Stimulated activated CD8-positive, alpha-beta memory T cell treated with anti-CD3 and anti-CD28 coated beads, Interleukin-15, amount 100 ng/mL, for 1 hour (primary cell): ENCODE results near the gene CIITA.
A peak's percentile ranks its signal among the peaks of the same experiment; 100 is the strongest.
"Not testable (repeated sequence)": the region's sequence is repeated elsewhere in the genome, so short reads cannot be mapped to it uniquely, and the experiment has no call there.

ENCODE experiments used
- DNase-seq: peaks from one replicate; pipeline ENCODE4 v3.0.0-alpha.2; 2020; ENCODE audit warnings: low read depth

The CIITA gene

DNA sequence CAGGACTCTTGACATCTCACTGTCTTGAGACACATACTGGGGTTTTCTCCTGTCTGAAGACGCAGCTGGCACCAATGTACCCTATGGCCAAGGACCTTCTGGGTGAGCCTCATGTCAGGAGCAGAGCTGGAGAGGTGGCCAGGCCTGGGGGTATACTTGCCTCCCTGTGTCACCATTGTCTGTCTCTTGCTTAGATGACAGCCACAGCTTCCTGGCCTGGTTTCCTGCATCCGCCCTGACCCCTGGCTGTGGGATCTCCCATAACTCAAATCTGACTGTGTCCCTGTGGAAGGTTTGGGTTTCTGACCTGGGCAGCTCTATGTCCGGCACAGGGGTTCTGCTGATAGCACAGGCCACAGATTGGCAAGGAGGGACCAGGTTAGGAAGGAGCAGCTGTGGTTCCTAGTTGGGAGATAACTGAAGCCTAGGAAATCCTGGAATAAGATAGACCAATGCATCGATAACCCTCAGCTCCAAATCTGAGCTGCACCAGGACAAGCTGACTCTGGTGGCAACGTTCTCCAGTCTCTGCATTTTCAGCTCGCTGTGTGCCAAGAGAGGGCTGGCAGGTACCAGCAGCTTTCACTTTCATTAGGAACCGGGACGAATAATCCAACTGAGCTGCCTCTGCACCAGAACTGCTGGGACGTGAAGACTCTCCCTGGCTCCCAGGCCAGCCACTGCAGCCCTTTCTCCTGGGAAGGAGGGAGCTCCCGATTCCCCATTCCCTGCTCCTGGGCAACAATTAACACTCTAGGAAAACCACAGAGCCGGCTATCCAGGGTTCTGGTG is 60.3 kb downstream of the CIITA start:
- no peak for DNase-seq

DNA sequence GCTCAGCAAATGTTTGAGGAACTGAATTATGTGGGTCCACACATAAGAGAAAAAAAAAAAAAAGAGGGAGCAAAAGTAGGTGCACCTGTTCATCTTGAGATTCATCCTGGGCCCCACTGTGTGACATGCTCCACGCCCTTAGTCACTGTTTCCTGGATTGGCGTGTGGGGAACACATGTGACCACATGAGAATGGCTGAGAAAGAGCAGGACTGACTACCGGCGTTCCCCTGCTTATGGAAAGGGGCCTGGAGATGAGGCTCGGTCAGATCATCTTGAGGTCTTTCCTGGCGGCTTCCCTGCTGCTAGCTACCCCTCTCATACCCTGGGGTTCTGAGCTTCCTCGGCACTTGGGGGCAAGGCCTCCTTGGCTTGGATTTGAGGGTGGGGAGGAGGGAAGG is 61.3 kb downstream of the CIITA start:
- DNase-seq, result no peak

DNA sequence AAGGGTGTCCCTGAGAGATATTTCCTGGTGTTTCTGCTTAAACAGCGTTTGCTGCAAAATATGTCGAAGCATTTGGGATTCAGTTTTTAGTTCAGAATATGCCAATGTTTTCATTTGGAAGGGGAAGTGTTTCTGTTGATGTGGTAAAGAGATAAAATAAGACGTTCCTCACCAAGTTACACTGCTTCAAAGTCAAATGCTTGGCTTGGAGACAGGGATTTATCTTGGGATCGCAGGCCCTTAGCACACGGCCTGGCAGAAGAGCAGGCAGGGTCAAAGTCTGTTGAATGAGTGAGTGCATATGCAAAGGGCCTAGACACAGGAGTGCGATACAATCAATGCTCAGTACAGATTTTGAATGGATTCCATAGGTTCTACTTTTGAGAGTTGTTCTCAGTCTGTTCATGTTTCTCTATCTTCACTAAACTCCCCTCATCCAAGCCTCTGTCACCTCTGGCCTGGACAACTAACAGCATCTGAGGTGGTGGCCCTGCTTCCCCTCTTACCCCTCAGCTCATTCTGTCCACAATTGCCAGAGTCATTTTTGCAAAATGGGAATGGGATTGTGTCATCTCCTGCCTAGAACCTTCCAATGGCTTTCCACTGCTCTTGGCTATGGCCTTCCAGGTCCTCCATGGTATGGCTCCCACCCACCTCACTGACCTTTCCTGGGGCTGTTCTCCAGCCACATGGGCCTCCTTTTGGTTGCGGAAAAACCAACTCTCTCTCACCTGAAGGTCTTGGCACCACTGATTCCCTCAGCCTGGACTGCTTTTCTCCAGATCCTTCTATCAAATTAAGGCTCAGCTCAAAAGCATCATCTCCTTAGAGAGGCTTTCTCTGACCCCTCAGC is 62.0 kb downstream of the CIITA start:
- no peak for DNase-seq

DNA sequence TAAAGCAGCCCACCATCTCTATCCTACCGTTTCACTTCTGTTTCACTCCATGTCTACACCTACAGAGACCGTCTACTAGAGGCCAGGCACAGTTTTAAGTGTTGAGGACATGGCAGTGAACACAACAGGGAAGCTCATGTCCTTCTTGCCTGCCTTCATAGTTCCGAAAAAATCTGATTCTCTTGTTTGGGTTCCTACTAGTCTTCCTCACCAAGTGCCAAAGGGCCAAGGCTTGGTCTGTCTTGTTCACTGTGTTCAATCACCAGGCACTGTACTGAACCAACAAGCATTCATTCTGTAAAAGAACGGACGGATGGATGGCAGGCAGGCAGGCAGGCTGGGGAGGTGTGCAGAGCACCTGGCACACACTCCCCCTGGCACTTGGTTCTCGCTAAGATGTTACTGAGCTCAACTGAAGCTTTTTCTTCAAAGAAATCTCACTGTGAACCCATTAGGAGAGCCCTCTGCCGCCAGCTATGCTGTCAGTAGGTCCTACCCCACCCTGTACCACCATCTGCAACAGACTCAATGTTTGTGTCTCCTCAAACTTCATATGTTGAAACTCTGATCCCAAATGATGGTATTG is 62.7 kb downstream of the CIITA start:
- no peak for DNase-seq

DNA sequence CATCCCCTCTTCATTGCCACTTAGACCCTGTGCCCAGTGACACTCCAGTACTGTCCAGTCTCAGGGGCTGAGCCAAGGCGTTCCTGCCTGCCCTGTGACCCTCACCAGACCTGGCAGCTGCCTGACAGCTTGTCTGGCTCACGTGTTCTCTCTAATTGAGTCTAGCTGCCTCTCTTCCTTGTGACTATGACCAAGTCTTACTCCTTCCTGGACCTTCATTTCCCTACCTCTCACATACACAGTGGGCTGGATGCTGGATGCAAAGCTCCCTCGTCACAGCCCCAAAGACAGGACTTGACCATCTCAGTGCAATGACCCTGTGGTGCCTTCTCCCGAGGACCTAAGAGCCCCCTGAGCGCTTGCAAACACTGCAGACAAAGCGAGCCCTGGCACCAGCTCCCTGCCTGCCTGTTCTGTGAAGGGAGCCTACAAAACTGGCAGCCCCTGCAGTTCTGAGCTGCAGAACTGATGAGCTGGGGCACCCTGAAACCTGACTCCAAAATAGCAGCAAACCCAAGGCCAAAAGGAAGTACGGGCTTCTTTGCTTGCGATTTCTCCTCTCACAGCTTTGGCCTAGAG is 63.6 kb downstream of the CIITA start:
- no peak for DNase-seq

DNA sequence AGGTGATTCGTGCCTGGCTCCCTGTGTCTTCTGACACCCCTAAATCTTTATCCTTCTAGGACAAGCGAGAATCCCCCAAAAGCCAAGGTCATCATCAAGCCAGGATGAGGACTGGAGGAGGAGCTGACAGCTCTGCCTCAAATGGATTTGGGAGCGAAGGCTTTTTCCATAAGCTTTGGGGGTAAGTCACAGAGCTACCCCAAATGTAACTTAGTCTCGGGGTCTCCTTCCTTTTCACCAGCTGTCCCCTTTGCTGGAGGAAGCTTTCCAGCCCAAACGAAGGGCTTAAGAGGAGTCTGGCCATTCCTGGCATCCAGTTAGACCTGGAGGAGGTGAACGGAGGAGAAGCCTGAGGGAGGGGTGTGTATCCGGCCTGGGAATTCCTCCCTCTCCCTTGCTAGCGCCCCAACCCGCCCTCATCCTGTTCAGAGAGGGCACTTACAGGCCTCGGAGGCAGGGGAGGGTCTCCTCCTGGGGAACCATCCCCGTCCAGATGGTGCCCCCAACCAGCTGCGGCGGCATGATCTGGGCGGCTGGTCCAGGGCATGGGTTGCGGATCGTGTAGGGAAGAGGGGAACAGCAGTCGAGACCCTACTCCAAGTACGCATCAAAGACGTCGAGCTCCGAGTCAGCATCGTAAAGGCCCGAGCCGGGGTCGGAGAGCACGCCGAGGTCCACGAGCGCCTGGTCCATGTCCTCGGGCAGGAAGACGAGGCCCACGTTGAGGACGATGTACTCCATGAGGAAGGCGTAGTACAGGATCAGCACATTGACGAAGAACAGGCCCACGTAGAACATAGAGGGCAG is 64.3 kb downstream of the CIITA start:
- no peak for DNase-seq

DNA sequence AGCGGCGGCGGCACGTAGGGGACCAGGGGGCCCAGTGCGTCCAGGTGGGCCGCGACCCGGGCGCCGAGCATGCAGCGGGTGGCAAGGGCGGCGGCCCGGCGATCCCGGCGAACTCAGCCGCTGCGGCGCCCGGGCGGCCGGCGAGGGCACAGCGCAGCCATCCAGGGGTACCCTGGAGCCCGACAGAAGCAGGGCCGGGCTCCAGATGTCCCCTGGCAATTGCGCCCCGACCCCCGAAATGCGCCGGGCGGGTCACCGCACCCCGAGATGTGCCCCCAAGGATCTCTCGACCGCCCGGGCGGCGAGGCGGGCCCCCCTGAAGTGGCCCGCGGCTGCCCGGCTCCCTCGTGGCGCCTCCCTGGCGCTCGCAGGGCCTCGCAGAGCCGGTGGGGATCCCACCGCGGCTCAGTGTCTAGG is 64.9 kb downstream of the CIITA start:
- not testable (repeated sequence) for DNase-seq

DNA sequence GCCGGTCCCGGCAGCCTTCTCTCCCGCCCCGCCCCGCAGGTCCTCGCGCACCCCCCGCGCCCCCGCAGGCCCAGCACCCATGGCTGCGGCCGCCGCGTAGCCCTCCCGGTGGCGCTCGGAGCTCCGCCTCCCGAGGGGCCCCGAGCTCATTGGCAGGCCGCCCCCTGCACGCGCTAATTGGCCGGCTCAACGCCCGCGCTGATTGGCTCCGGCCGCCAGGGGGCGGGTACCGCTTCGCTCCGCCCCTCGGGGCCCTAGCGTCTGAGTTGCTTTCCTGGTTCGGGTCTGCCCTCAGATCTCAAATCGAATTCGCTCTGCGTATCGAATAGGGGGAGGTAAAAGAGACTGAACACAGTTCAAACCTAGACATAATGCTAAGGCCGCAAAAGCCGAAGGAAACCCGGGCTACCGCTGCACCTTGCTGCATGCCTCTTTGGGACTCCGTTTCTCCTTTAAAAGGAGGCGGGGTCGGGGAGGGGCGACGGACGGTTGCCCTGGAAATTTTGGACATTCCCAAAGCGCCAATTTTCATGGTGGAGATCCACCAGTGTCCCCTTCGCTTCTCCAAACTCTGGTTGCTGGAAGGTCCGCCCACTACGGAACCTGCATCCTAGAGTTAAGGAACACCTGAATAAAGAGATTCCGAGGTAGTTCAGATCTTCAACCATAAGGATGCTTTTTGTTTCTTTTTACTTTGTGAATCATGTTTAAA is 65.5 kb downstream of the CIITA start, which contains the start of gene DEXI:
Gene DEXI (minus strand): TSS at position 117 of the 712 bp plus-strand sequence. CDS start 463 bp downstream, outside the sequence.
- DNase-seq, result peak; percentile 81

DNA sequence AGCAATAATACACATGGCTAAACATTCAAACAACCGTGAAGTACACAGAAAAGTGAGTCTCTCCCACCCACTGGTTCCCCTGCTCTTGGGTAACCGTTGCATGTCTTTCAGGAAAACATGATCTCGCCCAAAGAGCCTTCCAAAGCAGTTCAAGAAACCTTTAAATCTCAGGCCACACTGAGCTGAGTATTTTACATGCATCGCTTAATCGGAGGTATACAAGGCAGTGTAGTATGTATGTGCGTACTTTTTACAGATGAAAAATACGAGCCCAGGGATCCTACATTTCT is 66.0 kb downstream of the CIITA start:
- no peak for DNase-seq

DNA sequence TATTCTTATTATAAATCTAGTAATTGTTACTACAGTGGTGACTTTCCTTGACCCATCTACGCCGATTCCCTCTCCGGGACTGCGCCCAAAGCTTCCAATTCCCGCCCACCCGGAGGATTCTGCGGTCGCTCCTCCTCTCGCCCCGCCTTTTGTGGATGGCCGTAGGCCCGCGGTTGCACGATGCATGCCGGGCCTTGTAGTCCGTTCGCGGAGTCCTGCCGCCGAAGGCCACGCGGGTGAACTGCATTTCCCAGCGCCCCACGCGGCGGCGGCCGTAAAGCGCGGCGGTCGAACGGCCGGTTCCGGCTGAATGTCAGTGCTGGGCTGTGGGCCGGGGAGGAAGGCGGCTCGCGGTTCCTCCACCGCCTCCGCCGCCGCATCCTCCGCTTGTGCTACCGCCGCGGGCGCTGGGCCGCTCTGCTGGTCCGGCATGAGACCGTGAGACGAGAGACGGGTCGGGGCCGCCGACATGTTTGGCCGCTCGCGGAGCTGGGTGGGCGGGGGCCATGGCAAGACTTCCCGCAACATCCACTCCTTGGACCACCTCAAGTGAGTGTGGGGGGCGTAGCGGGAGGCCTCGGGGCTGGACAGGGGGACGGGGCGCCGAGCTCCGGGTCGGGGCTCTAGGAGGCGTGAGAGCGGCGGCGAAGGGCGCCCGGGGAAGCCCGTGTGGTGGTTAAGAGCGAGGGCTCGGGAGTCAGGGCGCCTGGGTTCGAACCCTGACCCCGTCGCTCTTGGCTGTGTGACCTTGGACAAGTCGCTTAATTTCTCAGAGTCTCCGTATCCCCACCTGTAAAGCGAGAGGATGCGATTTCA is 67.5 kb downstream of the CIITA start, which contains the start of gene CLEC16A:
Gene CLEC16A (plus strand): TSS at position 316 of the 816 bp plus-strand sequence. CDS start 154 bp downstream, at position 470.
- DNase-seq, result peak; percentile 94

DNA sequence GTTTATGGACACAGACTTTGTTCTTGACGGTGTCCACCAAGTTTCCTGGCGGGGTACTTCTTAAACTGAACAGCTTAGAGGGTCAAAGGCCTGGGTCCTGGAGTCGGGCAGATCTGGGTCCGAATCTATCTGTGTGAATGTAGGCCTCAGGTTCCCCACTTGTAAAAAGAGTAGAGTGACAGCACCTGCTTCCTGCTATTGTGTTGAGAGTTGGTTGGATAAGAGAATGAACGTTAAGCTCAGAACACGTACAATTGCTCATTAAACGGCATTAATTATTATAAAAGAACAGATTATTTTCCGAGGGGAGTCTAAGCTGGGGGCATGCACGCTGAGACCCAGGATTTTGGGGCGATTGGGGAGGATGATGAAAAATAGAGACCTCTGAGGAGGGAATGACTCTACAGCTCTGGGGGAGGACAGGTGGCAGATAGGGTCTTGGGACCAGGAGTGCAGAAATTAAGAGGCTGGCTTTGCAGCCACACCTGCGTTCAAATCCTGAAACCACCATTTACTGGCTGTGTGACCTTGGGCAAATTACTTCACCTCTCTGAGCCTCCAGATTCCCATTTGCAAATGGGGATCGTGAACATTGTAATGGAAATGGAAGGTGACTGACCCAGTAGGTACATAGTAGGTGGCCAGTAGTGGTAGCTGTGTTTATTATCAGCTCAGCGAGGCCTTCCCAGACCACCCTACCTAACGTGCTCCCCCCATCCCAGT is 68.2 kb downstream of the CIITA start:
- DNase-seq, result no peak

DNA sequence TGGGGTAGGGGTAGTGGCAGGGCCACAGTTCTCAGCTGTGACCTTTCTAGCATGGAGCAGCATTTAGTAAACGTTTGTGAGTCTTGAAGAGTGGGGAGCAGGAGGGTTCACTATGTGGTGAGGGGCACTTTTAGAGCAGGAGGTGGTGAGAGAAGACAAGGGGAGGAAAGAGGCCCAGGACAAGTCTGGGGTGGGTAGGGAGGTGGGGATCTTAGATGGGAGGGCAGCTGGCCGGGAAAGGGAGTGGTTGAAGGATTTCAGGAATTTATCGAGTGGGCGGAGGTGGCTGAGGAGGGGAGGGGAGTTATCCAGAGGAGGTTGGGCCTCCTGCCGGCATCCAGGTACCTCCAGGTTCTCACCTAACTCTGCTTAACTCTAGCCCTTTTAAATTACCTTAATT is 69.3 kb downstream of the CIITA start:
- DNase-seq, result no peak

DNA sequence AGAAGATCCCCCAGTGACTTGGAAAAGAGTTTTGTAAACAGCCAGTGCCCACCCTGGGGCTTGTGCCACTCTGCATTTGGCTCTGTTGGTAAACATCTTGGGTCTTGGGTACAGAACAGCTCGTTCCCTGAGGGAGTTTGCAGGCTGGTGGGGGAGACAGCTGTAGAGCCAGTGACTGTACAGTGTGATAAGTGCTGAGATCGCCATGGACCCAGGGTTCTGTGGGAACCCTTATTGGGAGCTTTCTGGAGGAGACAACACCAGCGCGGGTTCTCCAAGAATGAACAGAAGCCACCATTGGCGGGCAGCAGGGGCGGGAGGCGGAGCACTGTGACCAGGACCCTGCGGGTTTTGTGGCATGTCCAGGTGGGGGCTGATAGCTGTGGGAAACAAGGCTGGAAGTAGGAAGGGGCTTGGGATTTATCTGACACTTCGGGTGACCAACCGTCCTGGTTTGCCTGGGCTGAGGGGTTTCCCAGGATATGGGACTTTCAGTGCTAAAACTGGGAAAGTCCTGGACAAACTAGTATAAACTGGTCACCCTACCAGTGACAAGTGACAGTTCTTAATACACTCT is 70.3 kb downstream of the CIITA start:
- no peak for DNase-seq

DNA sequence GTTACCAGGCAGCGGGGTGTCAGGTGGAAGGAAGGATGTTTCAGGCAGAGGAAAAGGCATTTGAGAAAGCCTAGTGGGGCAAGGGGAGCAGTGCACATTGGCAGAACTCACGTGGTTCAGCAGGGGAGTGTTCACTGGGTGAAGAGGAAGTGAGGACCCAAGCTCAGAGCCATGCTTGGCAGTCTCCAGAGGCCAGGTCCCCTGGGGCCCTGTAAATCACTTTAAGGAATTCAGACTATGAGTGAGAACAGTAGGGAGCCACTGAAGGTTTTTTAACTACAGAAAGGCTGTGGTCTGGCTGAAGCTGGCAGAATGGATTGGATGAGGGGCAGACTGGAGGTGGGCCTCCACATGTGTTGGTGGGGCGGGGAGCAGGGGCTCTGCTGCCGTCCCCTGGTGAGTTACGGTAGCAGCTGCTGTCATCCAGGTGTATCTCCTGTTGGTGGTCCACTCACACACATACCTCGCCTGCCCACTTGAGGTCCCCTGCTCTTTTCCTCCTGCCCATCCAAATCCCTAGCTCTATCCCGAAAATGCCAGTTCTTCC is 72.5 kb downstream of the CIITA start:
- no peak for DNase-seq

DNA sequence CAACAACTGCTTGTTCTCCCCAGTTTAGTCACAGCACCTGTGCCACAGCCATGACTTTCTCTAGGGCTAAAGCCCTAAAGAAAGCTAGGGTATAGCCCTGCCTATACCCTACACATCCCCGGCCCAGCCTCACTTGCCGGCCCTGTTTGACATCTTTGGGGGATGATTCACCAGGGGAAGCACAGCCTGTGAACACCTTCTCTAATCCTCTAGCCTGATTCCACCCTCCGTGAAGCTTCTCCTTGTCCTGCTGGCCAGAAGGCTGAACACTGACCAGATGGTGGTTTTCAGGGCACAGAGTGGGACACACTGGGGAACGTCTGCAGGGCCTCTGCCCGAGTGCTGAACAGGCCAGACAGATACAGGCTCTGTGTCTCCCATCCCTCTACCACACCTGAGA is 73.4 kb downstream of the CIITA start:
- no peak for DNase-seq

DNA sequence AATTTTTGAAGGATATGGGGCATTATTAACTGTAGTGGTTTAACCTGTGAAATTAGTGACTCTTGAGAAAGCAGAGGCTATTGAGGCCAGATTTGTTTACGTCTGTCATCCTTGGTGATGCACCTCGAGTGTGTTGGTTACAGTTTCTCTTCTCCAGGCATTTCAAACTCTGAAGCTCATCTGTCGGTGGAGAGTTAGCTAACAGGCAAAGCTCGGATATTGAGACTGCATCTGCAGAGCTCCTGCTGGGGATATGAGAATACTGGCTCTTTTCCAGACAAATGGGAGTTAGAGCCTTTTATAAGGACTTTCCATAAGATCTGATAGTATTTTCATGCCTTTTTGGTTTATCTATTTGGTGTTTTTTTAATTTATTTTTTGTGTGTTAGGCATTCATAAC is 74.0 kb downstream of the CIITA start:
- DNase-seq, result no peak

DNA sequence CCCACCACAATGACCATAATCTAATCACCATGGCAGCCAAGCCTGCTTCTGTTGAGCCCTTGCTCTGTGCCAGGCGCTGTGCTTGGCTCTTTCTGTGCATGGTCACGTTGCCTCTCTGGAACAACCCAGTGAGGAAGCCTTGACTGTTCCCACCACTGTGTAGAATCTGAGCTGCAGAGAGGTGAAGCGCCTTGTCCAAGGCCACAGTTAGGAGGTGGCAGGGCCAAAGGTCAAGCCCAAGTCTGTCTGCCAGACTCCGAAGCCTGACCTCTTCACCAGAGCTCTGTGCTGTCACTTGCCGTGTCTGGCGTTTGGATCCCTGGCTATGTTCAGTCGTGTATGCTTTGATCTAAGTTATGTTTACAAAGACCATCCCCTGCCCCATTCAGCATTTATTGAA is 77.9 kb downstream of the CIITA start:
- DNase-seq, result no peak

DNA sequence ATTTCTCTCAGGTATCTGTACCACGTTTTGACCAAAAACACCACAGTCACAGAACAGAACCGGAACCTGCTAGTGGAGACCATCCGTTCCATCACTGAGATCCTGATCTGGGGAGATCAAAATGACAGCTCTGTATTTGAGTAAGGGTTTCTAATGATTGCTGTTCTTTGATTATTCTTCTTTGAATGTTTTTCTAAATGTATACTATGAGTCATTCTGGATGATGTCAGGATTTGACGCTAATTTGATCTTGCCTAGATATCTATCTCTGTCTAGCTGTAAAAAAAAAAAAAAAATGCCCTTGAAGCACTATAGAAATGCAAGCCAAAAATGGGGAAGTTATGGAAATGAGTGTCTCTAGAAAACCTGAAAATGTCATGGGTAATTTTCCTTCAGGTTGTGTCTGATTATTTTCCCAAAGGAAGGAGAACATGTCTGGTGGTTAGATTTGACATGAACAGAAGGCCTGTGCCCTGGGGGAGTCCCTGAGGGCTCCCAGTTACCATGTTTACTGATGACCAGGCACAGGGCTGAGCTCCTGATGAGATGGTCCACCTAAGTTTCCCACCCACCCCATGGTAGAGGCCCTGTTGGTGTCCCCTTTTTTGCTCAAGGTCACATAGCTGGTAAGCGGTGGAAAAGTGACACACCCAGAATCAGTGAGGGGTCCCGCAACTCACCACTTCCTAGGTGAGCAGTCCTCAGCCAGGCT is 80.9 kb downstream of the CIITA start:
- no peak for DNase-seq
